CD4-positive, alpha-beta T cell treated with Interleukin-15 for 1 hour (primary cell): ENCODE data around the gene ACADVL.
A peak's percentile ranks its signal among the peaks of the same experiment; 100 is the strongest.
"Not testable (repeated sequence)": the region's sequence is repeated elsewhere in the genome, so short reads cannot be mapped to it uniquely, and the experiment has no call there.

Experiments used
- DNase-seq: peaks from one replicate; pipeline ENCODE4 v3.0.0-alpha.2; 2020

The ACADVL gene

DNA sequence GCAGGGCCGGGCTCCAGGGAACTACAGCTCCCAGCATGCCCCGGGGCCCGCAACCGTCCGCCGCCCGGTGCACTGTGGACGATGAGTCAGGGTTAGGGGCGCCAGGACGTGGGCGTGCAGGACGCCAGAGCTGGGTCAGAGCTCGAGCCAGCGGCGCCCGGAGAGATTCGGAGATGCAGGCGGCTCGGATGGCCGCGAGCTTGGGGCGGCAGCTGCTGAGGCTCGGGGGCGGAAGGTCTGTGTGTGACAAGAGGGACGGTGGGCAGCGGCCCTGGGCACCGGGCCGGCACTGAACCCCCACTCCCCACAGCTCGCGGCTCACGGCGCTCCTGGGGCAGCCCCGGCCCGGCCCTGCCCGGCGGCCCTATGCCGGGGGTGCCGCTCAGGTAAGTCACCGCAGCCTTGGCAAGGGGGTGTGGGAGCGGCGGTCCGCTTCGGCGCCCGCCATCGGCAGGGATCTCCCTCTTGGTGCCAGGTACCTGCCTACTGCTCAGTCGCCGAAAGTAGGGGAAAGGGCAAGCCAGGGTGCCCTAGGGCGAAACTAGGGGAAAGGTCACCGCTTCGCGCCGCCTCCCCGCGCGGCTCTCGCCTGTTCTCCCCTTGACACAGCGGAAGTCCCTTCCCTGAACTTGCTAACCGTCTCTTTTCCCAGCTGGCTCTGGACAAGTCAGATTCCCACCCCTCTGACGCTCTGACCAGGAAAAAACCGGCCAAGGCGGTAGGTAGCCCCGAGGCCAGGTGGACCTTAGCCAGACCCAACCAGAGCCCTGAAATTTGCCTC is at the start of gene ACADVL, which contains the start of gene DLG4:
TSS of gene ACADVL (plus strand) at position 127 of the 781 bp plus-strand sequence. CDS start at position 174, 47 bp downstream.
TSS of gene DLG4 (minus strand) at position 25 of the 781 bp plus-strand sequence.
- DNase-seq, result peak; percentile 80

- DNase-seq, result not testable (repeated sequence)
Observed at GRCh38 chr17:7172522-7173191, 47.1 kb upstream of the ACADVL start.

GRCh38 chr17:7173687-7174602 is 45.8 kb upstream of the ACADVL start:
- peak; percentile 73 for DNase-seq

GRCh38 chr17:7174603-7175326 is 45.0 kb upstream of the ACADVL start:
- DNase-seq, result no peak

GRCh38 chr17:7175330-7175733 is 44.4 kb upstream of the ACADVL start:
- DNase-seq, result no peak

- no peak for DNase-seq
Observed at GRCh38 chr17:7176107-7176840, 43.5 kb upstream of the ACADVL start.

- DNase-seq, result no peak
Observed at GRCh38 chr17:7176841-7177190, 42.9 kb upstream of the ACADVL start.

DNA sequence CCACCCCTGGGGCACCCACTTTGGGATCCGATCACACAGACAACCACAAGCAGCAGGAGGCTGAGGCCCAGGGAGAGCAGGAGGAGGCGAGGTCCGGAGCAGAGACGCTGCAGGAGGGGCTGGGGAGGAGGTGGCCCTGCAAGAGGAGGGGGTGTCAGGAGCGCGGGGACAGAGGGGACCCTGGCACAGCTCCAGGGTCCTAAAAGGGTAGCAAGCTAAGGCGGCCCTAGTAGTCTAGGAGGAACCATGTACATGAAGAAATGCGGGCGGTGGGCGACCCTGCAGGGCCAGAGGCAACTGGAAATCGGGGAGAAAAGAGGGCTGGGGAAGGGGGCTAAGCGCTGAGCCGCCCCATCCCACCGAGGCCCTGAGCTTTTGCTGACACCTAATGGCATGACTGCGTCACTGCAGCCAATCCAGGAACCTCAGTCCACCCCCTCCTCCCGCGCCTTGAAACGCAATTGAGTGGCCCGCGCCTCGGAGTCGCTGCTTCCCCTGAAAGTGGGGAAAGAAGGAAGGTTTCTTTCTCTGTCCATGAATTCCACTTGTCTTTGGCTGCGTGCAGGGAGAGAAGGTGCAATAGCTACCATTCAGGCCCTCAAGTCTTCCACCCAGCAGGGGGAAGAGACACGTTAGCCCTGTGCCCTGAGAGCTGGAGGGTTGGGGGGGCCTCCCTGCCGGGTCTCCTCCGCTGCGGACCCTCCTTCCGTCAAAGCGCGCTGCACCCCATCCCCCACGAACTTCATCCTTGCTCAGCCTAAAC is 42.4 kb upstream of the ACADVL start:
- peak; percentile 68 for DNase-seq

- DNase-seq, result no peak
Observed at GRCh38 chr17:7177954-7178477, 41.7 kb upstream of the ACADVL start.

GRCh38 chr17:7178973-7179316 is 40.8 kb upstream of the ACADVL start:
- DNase-seq, result no peak

DNA sequence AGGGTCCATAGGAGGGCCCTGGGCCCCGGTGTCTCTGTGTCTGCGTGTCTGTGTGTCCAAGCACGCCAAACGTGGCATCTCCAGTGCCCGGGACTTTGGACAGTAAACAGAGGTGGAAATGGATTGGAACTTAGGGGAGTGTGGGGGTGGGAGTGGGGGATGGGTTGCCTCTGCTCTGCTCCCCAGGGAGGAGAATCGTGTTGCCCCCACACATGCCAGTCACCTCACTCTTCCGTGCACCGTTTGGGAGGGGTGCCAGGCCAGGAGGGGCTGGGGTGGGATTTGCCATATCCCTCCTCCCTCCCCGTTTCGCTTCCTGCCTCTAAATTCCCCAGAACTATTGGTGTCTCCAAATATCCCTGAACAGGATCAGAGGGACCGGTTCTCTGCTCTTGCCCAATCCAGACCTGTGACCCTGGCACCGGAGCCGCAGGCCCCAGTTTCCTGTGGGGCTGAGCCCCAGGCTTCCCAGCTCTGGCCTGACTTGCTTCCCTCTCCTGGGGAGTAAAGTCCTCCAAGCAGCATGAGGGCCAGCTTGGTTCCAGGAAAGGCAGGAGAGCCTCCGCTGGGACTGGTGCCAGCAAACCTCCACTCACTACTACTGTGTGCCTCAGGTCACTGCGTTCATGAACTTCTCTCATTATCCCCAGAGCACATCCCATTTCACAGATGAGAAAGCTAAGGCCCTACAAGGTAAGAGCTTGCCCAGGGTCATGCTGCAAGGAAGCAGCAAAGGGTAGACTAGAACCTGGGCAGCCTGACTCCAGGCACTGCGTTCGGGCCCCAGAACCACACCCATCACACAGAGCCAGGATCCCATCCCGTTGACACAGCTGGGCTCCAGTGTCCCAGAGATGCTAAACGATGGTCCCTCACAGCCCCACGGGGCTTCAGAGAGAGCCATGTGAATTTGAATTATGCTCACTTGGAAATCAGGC is 40.2 kb upstream of the ACADVL start, which contains the start of gene ASGR1:
TSS of gene ASGR1 (minus strand) at position 54 of the 938 bp plus-strand sequence. CDS start 807 bp downstream, outside the sequence.
- DNase-seq, result no peak

- DNase-seq, result not testable (repeated sequence)
Observed at GRCh38 chr17:7182101-7182500, 37.6 kb upstream of the ACADVL start.

- DNase-seq, result no peak
Observed at GRCh38 chr17:7183433-7184090, 36.2 kb upstream of the ACADVL start.

DNA sequence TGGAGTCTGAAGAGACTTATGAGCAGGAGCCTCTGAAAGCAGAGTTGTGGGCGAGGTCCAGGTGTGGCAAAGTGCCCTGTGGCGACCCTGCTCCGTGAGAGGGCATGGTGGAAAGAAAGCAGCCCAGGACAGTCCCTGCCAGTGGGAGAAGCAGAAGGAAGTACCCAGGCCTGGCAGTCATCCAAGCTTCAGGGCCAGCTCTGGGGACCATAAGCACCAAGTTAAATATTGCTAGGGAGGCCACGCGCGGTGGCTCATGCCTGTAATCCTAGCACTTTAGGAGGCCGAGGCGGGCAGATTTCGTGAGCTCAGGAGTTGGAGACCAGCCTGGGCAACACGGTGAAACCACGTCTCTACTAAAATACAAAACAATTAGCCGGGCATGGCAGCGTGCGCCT is 35.6 kb upstream of the ACADVL start:
- DNase-seq, result no peak

DNA sequence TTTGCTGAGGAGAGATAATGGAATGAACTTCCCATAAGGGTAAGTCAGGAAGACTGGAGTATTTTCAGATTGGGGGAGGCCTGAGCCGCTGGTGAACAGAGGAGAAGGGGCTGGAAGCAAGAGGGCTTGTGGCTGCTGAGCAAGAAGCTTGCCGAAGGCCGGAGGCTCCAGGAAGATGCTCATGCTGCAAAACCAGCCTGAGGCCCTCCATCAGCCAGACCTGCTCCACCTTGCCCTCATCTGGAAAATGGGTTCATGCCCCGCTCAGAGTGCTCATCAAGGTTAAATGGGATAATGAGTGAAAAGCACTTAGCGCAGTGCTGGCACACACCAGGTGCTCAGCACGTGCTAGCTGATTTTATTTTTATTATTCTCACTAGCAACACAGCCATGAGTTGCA is 35.1 kb upstream of the ACADVL start:
- no peak for DNase-seq

GRCh38 chr17:7186241-7186640 is 33.5 kb upstream of the ACADVL start:
- no peak for DNase-seq

GRCh38 chr17:7190276-7190917 is 29.3 kb upstream of the ACADVL start:
- DNase-seq, result no peak

DNA sequence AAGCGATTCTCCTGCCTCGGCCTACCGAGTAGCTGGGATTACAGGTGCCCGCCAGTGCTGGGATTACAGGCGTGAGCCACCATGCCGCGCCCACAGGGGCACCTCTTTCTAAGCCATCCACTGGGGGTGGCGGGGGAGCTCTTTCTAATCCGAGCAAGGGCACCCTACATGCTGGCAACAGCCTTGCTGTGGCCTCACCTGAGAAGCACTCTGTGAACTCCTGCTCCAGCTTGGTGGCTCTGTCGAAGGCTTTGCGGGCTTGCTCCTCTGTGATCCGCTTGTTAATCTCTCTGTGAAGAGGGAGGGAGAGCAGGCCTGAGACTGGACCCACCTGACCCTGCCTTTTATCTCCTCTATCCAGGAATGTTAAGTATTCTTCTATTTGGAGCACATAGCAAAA is 28.7 kb upstream of the ACADVL start:
- no peak for DNase-seq
